A549 (cell line): ENCODE measurements around the gene PHF21B. TPM values are rescaled to one million over a fixed set of nuclear protein-coding genes. Genes with fewer than 3 reads are reported as not detected.

Experiments
- ATAC-seq, 2 experiments: fragments of 200-7000 bp in 1 of 2; fragments of >200 bp in 1 of 2; cut with Nextera tagmentation in 1 of 2; cut with Tn5 transposase in 1 of 2; 3 replicates each; pipeline versions ENCODE4 v1.8.0 to v1.9.1; 2018 to 2020; ENCODE audit warnings: mild to moderate bottlenecking in 1 of 2, moderate library complexity in 1 of 2
- CTCF ChIA-PET: fragments of 300-600 bp; sonication (Branson Sonifier 250); formaldehyde crosslinking; extraction: SDS; loops from one replicate; lab custom pipeline; 2021; ENCODE audit warnings: antibody characterized with exemption, inconsistent platforms; lab: Yijun Ruan, JAX
- POLR2A ChIA-PET: fragments of 350-600 bp; formaldehyde crosslinking; extraction: SDS; loops from one replicate; lab custom pipeline; 2021; ENCODE audit warnings: antibody characterized with exemption, inconsistent platforms; lab: Yijun Ruan, JAX
- DNase-seq, 2 experiments: peaks; one replicate each; pipeline versions ENCODE4 v3.0.0 to v3.0.0-alpha.2; 2011 to 2016; ENCODE audit warnings: low read depth in 1 of 2, low spot score in 1 of 2
- FAIRE-seq: peaks from 2 replicates; lab custom pipeline; 2011; peaks lifted over from hg19 to GRCh38; lab: Jason Lieb, UNC
- H3K27ac ChIP-seq, 2 experiments: fragments of >200 bp; sonication (Bioruptor Twin); formaldehyde crosslinking; 3 replicates each; pipeline ENCODE4 v1.5.1; 2016 to 2017
- H3K4me1 ChIP-seq: fragments of >200 bp; sonication (Bioruptor Twin); formaldehyde crosslinking; 3 replicates; pipeline ENCODE4 v1.6.1; 2016
- H3K4me2 ChIP-seq: fragments of >200 bp; sonication (Bioruptor Twin); formaldehyde crosslinking; 3 replicates; pipeline ENCODE4 v1.6.1; 2016
- H3K4me3 ChIP-seq: fragments of >200 bp; sonication (Bioruptor Twin); formaldehyde crosslinking; 3 replicates; pipeline ENCODE4 v1.5.1; 2016
- H3K9me3 ChIP-seq: fragments of >200 bp; sonication (Bioruptor Twin); formaldehyde crosslinking; 3 replicates; pipeline ENCODE4 v1.6.1; 2016
- CBX2 ChIP-seq: fragments of 200-600 bp; sonication (generic); IDR thresholded peaks from 2 replicates; pipeline ENCODE4 v1.6.1; 2016; ENCODE audit warnings: low read depth, mild to moderate bottlenecking, borderline replicate concordance
- CEBPB ChIP-seq, 2 experiments: fragments of >200 bp in 1 of 2; sonication (Bioruptor Twin) in 1 of 2; formaldehyde crosslinking in 1 of 2; IDR thresholded peaks; 2 replicates each; pipeline ENCODE4 v1.6.1; 2012 to 2016
- CHD2 ChIP-seq: fragments of 150-350 bp; IDR thresholded peaks from 2 replicates; pipeline ENCODE4 v1.6.1; 2014; ENCODE audit warnings: low read length; ENCODE audit not compliant: partially characterized antibody
- CHD4 ChIP-seq: fragments of 200-600 bp; sonication (generic); IDR thresholded peaks from 2 replicates; pipeline ENCODE4 v1.6.1; 2016; ENCODE audit warnings: antibody characterized with exemption, mild to moderate bottlenecking, borderline replicate concordance
- EHMT2 ChIP-seq: fragments of 200-600 bp; sonication (generic); IDR thresholded peaks from 2 replicates; pipeline ENCODE4 v1.6.1; 2016; ENCODE audit warnings: antibody characterized with exemption, low read depth, mild to moderate bottlenecking, moderate library complexity
- EP300 ChIP-seq, 2 experiments: fragments of >200 bp; sonication (Bioruptor Twin); formaldehyde crosslinking; IDR thresholded peaks; 2 replicates in 1 of 2; 3 replicates in 1 of 2; pipeline ENCODE4 v1.6.1; 2016 to 2017
- ESRRA ChIP-seq: fragments of 150-350 bp; IDR thresholded peaks from 2 replicates; pipeline ENCODE4 v1.6.1; 2014; ENCODE audit warnings: mild to moderate bottlenecking, low read length, borderline replicate concordance
- FOXS1 ChIP-seq: fragments of 250-450 bp; sonication (Bioruptor Pico); IDR thresholded peaks from 2 replicates; pipeline ENCODE4 v1.5.0; 2020; ENCODE audit warnings: mild to moderate bottlenecking, moderate library complexity
- HEYL ChIP-seq: fragments of 250-450 bp; sonication (Bioruptor Pico); IDR thresholded peaks from 2 replicates; pipeline ENCODE4 v1.8.0; 2021; ENCODE audit warnings: mild to moderate bottlenecking, moderate library complexity
- JUN ChIP-seq, 2 experiments: fragments of >200 bp; sonication (Bioruptor Twin); formaldehyde crosslinking; IDR thresholded peaks; 2 replicates in 1 of 2; 3 replicates in 1 of 2; pipeline ENCODE4 v1.6.1; 2016 to 2017
- MAFK ChIP-seq: fragments of 450-650 bp; IDR thresholded peaks from 2 replicates; pipeline ENCODE4 v1.6.1; 2014; ENCODE audit not compliant: partially characterized antibody
- MAZ ChIP-seq: fragments of 150-350 bp; IDR thresholded peaks from 2 replicates; pipeline ENCODE4 v1.6.1; 2014; ENCODE audit warnings: antibody characterized with exemption, low read depth, low read length, borderline replicate concordance
- NFE2L2 ChIP-seq: fragments of 150-350 bp; conservative IDR thresholded peaks from 2 replicates; pipeline ENCODE4 v1.6.1; 2014; ENCODE audit warnings: low read length
- PHF8 ChIP-seq: fragments of 200-600 bp; sonication (generic); IDR thresholded peaks from 2 replicates; pipeline ENCODE4 v1.6.1; 2016; ENCODE audit warnings: low read depth, mild to moderate bottlenecking, antibody characterized with exemption, moderate library complexity, borderline replicate concordance
- RARB ChIP-seq: fragments of 250-450 bp; sonication (Bioruptor Pico); IDR thresholded peaks from 2 replicates; pipeline ENCODE4 v1.8.0; 2021; ENCODE audit warnings: mild to moderate bottlenecking, moderate library complexity
- ZFP36 ChIP-seq: fragments of 450-650 bp; IDR thresholded peaks from 2 replicates; pipeline ENCODE4 v1.6.1; 2014; ENCODE audit warnings: borderline replicate concordance; ENCODE audit not compliant: partially characterized antibody
- WGBS: methylation state at CpG from one replicate; pipeline ENCODE4 v1.1.6; 2017; ENCODE audit errors: missing lambda C conversion rate; 5-methylcytosine and 5-hydroxymethylcytosine counted together
- polyA plus RNA-seq, 4 experiments: library from polyadenylated mRNA; depleted of rRNA in 3 of 4; stranded (reverse); fragments of >200 nt; fragmentation: RNase III in 1 of 4; extraction: RNeasy Plus Mini Kit Qiagen cat#74134 plus additional on column Dnase treatment in 1 of 4; gene quantifications; 2 replicates in 3 of 4; 3 replicates in 1 of 4; pipeline ENCODE4 v1.2.3, GENCODE V29; 2011 to 2017
- TF ChIP-seq, protein P1 (sequence below): fragments of >200 bp; sonication (Bioruptor Twin); formaldehyde crosslinking; IDR thresholded peaks from 3 replicates; pipeline ENCODE4 v1.5.1; 2016
- TF ChIP-seq, protein P2 (sequence below): fragments of 250-450 bp; sonication (Bioruptor Pico); IDR thresholded peaks from 2 replicates; pipeline ENCODE4 v1.5.0; 2021; ENCODE audit warnings: mild to moderate bottlenecking, moderate library complexity, borderline replicate concordance
- TF ChIP-seq, protein P3 (sequence below): IDR thresholded peaks from 2 replicates; pipeline ENCODE4 v1.6.1; 2012
- TF ChIP-seq, protein P4 (sequence below): fragments of 250-450 bp; sonication (Bioruptor Pico); IDR thresholded peaks from 2 replicates; pipeline ENCODE4 v1.5.0; 2020; ENCODE audit warnings: low read depth, mild to moderate bottlenecking, moderate library complexity
- TF ChIP-seq, protein P5 (sequence below): fragments of 200-600 bp; sonication (generic); IDR thresholded peaks from 2 replicates; pipeline ENCODE4 v1.6.1; 2016; ENCODE audit warnings: antibody characterized with exemption, mild to moderate bottlenecking, moderate library complexity

The PHF21B gene
- polyA plus RNA-seq, 2 of the 4 experiments (the other 2 are of a cell fraction): 0.50 to 0.70 TPM

DNA sequence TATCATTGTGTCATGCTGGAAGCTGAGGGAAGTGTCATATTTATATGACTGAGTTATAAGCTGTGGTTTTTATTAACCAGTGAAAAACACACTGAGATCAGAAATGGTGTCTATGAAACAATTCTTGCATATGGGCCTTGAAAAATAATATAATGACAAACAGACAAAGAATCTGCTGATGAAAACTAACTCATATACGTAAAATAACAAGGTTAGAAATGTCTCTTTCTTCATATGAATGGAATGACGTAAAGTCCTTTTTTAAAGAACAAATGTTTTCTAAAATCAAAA is 48.8 kb upstream of the PHF21B start:
- no peak overlapping the region for H3K4me2 ChIP-seq
- H3K9me3 ChIP-seq: no peaks in the 10 kb centered on the region
- ATAC-seq: no peak
- no peak overlapping the region for H3K27ac ChIP-seq
- no peak overlapping the region for H3K4me3 ChIP-seq
- ChIA-PET CTCF (interaction anchor here (0.9 kb wide), 1 partner anchor 16 kb away, joined by 5 read pairs; no protein-coding TSS in a partner anchor), POLR2A (no interaction called here)
- no peaks in the 10 kb centered on the region for H3K4me1 ChIP-seq
- no peak for DNase-seq
- FAIRE-seq: no peak
- WGBS: 76% methylated on average over 2 of the region's 2 CpGs
- TF ChIP-seq FOXS1 (CRISPR knock-in tag): no peak
- TF ChIP-seq CBX2: no peak

DNA sequence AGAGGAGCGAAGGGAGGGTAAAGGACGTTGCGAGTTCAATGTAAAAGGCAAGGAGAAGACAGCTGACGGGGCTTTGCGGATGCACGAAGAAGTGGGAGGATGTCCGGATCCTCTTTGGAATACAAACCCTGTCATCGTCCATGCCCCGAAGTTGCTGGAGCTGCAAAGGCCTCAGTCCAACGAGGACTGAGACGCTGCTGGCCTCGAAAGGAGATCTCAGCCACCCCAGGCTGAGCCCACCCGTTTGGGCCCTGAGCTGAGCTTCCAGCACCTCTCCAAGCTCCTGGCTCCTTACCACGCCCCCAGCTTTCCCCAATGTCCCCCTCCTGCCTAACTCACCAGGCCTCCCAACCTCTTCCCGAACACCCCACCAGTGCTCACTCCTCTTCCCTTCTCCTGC is 46.1 kb upstream of the PHF21B start:
- TF ChIP-seq EHMT2: no peak
- TF ChIP-seq MAZ: no peak
- no peak for TF ChIP-seq CHD2
- TF ChIP-seq ESRRA: no peak
- TF ChIP-seq CHD4: no peak
- TF ChIP-seq, protein P1, sequence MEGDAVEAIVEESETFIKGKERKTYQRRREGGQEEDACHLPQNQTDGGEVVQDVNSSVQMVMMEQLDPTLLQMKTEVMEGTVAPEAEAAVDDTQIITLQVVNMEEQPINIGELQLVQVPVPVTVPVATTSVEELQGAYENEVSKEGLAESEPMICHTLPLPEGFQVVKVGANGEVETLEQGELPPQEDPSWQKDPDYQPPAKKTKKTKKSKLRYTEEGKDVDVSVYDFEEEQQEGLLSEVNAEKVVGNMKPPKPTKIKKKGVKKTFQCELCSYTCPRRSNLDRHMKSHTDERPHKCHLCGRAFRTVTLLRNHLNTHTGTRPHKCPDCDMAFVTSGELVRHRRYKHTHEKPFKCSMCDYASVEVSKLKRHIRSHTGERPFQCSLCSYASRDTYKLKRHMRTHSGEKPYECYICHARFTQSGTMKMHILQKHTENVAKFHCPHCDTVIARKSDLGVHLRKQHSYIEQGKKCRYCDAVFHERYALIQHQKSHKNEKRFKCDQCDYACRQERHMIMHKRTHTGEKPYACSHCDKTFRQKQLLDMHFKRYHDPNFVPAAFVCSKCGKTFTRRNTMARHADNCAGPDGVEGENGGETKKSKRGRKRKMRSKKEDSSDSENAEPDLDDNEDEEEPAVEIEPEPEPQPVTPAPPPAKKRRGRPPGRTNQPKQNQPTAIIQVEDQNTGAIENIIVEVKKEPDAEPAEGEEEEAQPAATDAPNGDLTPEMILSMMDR: no peak
- no peak for TF ChIP-seq HEYL (CRISPR knock-in tag)
- TF ChIP-seq NFE2L2: no peak
- no peak for TF ChIP-seq JUN (IDR thresholded peaks at IDR 0.05)
- TF ChIP-seq, protein P2, sequence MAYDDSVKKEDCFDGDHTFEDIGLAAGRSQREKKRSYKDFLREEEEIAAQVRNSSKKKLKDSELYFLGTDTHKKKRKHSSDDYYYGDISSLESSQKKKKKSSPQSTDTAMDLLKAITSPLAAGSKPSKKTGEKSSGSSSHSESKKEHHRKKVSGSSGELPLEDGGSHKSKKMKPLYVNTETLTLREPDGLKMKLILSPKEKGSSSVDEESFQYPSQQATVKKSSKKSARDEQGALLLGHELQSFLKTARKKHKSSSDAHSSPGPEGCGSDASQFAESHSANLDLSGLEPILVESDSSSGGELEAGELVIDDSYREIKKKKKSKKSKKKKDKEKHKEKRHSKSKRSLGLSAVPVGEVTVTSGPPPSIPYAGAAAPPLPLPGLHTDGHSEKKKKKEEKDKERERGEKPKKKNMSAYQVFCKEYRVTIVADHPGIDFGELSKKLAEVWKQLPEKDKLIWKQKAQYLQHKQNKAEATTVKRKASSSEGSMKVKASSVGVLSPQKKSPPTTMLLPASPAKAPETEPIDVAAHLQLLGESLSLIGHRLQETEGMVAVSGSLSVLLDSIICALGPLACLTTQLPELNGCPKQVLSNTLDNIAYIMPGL (CRISPR knock-in tag): no peak
- no peak for TF ChIP-seq RARB (CRISPR knock-in tag)
- TF ChIP-seq, protein P3, sequence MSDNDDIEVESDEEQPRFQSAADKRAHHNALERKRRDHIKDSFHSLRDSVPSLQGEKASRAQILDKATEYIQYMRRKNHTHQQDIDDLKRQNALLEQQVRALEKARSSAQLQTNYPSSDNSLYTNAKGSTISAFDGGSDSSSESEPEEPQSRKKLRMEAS: no peak
- TF ChIP-seq, protein P4, sequence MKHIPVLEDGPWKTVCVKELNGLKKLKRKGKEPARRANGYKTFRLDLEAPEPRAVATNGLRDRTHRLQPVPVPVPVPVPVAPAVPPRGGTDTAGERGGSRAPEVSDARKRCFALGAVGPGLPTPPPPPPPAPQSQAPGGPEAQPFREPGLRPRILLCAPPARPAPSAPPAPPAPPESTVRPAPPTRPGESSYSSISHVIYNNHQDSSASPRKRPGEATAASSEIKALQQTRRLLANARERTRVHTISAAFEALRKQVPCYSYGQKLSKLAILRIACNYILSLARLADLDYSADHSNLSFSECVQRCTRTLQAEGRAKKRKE (CRISPR knock-in tag): no peak
- TF ChIP-seq, protein P5, sequence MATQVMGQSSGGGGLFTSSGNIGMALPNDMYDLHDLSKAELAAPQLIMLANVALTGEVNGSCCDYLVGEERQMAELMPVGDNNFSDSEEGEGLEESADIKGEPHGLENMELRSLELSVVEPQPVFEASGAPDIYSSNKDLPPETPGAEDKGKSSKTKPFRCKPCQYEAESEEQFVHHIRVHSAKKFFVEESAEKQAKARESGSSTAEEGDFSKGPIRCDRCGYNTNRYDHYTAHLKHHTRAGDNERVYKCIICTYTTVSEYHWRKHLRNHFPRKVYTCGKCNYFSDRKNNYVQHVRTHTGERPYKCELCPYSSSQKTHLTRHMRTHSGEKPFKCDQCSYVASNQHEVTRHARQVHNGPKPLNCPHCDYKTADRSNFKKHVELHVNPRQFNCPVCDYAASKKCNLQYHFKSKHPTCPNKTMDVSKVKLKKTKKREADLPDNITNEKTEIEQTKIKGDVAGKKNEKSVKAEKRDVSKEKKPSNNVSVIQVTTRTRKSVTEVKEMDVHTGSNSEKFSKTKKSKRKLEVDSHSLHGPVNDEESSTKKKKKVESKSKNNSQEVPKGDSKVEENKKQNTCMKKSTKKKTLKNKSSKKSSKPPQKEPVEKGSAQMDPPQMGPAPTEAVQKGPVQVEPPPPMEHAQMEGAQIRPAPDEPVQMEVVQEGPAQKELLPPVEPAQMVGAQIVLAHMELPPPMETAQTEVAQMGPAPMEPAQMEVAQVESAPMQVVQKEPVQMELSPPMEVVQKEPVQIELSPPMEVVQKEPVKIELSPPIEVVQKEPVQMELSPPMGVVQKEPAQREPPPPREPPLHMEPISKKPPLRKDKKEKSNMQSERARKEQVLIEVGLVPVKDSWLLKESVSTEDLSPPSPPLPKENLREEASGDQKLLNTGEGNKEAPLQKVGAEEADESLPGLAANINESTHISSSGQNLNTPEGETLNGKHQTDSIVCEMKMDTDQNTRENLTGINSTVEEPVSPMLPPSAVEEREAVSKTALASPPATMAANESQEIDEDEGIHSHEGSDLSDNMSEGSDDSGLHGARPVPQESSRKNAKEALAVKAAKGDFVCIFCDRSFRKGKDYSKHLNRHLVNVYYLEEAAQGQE: no peak
- TF ChIP-seq CEBPB (IDR thresholded peaks at IDR 0.05): no peak
- TF ChIP-seq EP300 (IDR thresholded peaks at IDR 0.05): no peak
- no peak for TF ChIP-seq MAFK
- no peak for TF ChIP-seq ZFP36
- TF ChIP-seq CBX2: no peak
- no peak for TF ChIP-seq PHF8
- H3K9me3 ChIP-seq: no peaks in the 10 kb centered on the region
- no peak for DNase-seq
- ChIA-PET POLR2A (no interaction called here), CTCF (no interaction called here)
- H3K4me2 ChIP-seq: no peak overlapping the region
- H3K4me1 ChIP-seq: no peaks in the 10 kb centered on the region
- H3K4me3 ChIP-seq: no peak overlapping the region
- no peak for FAIRE-seq
- WGBS: 58% methylated on average over 15 of the region's 15 CpGs
- no peak for ATAC-seq
- no peak overlapping the region for H3K27ac ChIP-seq
